GM12874 (cell line): ENCODE data around the gene DTNA.

Experiments
- CTCF ChIP-seq: IDR thresholded peaks from 2 replicates; pipeline ENCODE4 v1.5.1; 2011; ENCODE audit warnings: low read depth, mild to moderate bottlenecking, control low read depth, low read length, moderate library complexity; ENCODE audit not compliant: insufficient read depth

Gene DTNA

DNA sequence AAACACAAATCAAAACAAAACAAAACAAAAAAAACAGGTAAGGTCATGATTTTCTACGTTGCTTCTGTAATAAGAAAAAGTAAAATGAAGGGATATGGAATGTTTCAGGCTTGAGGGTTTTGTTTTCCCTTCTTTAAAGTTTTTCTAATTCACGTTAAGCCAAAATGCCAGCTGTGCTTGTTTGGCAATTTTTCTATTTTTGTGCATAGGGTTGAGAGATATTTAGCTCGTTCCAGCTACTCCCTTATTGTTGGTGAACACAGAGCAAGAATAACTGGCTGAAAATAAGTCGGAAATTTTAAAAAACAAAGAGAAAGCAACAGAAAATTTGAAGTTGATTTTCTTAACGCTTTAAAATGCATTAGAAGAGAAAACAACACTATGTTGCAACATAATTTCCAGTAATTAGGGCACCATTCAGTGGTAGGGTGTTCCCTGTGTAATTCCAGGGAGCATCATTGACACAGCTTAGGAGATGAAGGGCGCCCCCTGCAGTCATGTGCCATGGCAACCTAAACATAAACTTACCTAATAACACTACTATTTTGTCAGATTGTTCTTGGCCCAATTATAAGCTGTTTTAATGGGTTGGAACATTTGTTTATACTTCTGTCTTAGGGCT lies 99.5 kb downstream of the DTNA start:
- peak; percentile 27; the same call in 1 of the 2 replicates for TF ChIP-seq CTCF

DNA sequence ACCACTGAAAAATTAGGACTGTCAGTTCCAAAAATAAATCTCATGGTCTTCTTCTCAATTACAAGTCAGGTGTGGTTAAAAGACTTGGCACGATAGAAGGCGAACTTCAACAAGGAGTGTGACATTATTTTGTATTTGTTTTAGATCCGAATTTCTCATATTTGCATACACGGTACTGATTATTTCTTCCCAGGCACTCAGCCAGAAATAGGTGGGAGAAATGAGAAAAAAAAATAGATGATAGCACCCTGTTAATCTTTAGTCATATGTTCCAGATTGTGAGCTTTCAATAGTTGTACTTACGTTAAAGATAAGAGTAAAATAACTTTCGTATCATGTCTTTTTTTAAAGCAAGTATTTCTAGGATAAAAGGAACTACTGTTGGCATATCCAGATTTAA lies 106.1 kb downstream of the DTNA start:
- no peak for TF ChIP-seq CTCF

DNA sequence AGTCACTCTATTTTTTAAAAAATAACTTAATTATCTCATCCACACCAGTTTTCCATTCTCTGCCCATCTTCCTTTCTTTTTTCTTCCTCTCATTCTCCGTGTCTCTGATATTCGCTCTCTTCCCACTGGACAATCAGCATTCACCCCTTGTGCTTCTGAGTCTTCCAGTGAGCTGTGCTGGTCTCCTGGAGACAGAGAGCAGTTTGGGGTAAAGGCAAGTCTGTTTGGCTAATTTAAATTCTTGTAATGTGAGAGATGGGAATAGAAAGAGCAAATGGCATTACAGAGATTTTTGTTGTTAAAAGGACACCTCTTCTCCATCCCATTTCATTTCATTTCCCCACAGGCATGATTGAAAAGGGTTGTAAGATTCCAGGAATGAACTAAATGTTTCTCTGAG lies 107.5 kb downstream of the DTNA start:
- no peak for TF ChIP-seq CTCF

GRCh38 chr18:34818064-34818463 lies 108.0 kb downstream of the DTNA start:
- no peak for TF ChIP-seq CTCF

DNA sequence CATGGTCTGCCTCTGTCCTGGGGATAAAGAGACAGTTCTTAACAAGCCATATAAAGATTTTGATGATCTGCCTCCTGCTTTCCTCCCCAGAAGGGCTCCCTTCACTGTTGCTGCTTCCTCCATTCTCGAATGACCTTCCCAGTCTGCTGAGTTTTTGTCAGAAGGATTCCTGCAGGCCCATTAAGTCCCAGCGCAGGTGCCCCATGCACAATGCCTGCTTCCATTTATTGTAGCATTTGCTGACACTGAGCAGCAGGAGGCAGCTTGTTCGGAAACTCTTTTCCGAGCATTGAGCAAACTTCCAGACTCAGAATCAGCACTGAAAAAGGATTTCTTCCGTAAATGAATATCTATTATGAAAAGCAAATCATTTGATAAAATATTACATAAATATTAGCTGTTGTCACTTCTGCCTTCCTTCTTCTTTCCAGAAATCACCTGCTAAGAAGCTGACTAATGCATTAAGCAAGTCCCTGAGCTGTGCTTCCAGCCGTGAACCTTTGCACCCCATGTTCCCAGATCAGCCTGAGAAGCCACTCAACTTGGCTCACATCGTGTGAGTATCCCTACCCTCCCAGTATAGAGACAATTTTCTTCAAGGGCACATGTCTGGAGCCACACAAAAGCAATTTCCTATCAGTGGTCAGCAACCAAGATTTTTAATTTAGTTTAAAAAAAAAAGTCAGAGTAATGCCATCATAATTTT lies 110.4 kb downstream of the DTNA start:
- TF ChIP-seq CTCF, result no peak

DNA sequence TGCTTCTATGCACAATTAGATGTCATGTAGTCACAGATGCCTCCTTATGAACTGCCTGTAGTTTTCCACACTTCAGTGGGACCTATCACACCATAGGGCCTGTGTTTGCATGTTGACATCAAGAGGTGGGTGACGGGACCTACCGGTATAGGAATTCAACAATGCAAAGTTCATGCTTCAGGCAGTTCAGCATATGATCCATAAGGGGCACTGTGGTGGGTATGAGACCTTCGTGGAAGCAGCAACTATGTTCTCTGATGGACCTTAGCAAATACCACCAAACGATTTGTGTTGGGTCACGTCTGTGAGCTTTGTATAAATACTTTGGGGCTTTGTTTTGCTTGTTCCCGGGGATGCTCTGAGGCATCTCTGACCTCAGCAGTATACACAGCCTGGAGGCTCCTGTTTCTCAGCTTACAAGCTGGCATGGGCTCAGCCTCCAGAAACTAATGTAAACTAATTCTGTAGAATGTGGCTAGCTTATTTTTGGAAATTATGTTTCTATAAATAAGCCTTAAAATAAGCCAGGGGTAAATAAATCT lies 111.6 kb downstream of the DTNA start:
- TF ChIP-seq CTCF, result no peak

- TF ChIP-seq CTCF, result no peak
These were observed 118.0 kb downstream of the DTNA start for GRCh38 chr18:34828093-34828492.
